IMR-90 (cell line): Measurements from ENCODE around the gene GOT1. TPM values are rescaled to one million over a fixed set of nuclear protein-coding genes. Genes with fewer than 3 reads are reported as not detected.

Experiments used
- ATAC-seq: fragments of 200-7000 bp; cut with Tn5 transposase; 2 replicates; pipeline ENCODE4 v1.9.1; 2020; ENCODE audit warnings: low read depth, mild to moderate bottlenecking, moderate library complexity
- BruUV-seq: library from RNA; stranded (reverse); fragments of 400-500 nt; replicated peaks from 2 replicates; lab custom pipeline; 2021; lab: Mats Ljungman, UMichigan
- CTCF ChIA-PET: fragments of 300-600 bp; formaldehyde crosslinking; extraction: SDS; loops from one replicate; lab custom pipeline; 2021; ENCODE audit warnings: antibody characterized with exemption; lab: Yijun Ruan, JAX
- POLR2A ChIA-PET: fragments of 300-600 bp; sonication (Branson Sonifier 250); formaldehyde crosslinking; loops from one replicate; lab custom pipeline; 2022; ENCODE audit warnings: antibody characterized with exemption; ENCODE audit not compliant: unreplicated experiment; lab: Charles Lee
- DNase-seq: peaks from one replicate; pipeline ENCODE4 v3.0.0; 2013
- H2AFZ ChIP-seq: replicated peaks from 2 replicates; pipeline ENCODE3; 2013; ENCODE audit warnings: low read length, mild to moderate bottlenecking; ENCODE audit not compliant: poor library complexity
- H2AK5ac ChIP-seq: 2 replicates; pipeline ENCODE4 v1.6.1; 2013; ENCODE audit warnings: low read depth, low read length, inconsistent platforms
- H2AK9ac ChIP-seq: replicated peaks from 2 replicates; pipeline ENCODE3; 2013; ENCODE audit warnings: mild to moderate bottlenecking, low read depth, low read length, moderate library complexity; ENCODE audit not compliant: poor library complexity
- H2BK120ac ChIP-seq: 2 replicates; pipeline ENCODE4 v1.6.1; 2013; ENCODE audit warnings: low read depth, low read length, inconsistent platforms
- H2BK15ac ChIP-seq: 3 replicates; pipeline ENCODE4 v1.6.1; 2013; ENCODE audit warnings: low read depth, low read length, inconsistent platforms
- H2BK20ac ChIP-seq: 2 replicates; pipeline ENCODE4 v1.6.1; 2013; ENCODE audit warnings: low read depth, mild to moderate bottlenecking, inconsistent platforms, low read length, moderate library complexity
- H2BK5ac ChIP-seq: 2 replicates; pipeline ENCODE4 v1.6.1; 2013; ENCODE audit warnings: mild to moderate bottlenecking, low read depth, low read length, inconsistent platforms; ENCODE audit not compliant: poor library complexity, severe bottlenecking
- H3K14ac ChIP-seq: replicated peaks from 2 replicates; pipeline ENCODE4 v1.6.1; 2013; ENCODE audit warnings: low read depth, low read length, inconsistent platforms
- H3K18ac ChIP-seq: 2 replicates; pipeline ENCODE4 v1.6.1; 2013; ENCODE audit warnings: low read depth, low read length, control low read depth
- H3K23ac ChIP-seq: 2 replicates; pipeline ENCODE4 v1.6.1; 2013; ENCODE audit warnings: low read depth, low read length, inconsistent platforms
- H3K27ac ChIP-seq: 2 replicates; pipeline ENCODE4 v1.5.1; 2013; ENCODE audit warnings: mild to moderate bottlenecking, control low read depth, low read length; ENCODE audit not compliant: insufficient read depth
- H3K27me3 ChIP-seq: 2 replicates; pipeline ENCODE4 v1.6.1; 2013; ENCODE audit warnings: low read length; ENCODE audit not compliant: control insufficient read depth, insufficient read depth
- H3K36me3 ChIP-seq: 2 replicates; pipeline ENCODE4 v1.6.1; 2013; ENCODE audit warnings: low read length, mixed read lengths; ENCODE audit not compliant: control insufficient read depth, insufficient read depth
- H3K4ac ChIP-seq: 2 replicates; pipeline ENCODE4 v1.6.1; 2013; ENCODE audit warnings: low read depth, low read length, inconsistent platforms
- H3K4me1 ChIP-seq: 2 replicates; pipeline ENCODE4 v1.6.1; 2013; ENCODE audit warnings: low read length, mixed read lengths; ENCODE audit not compliant: control insufficient read depth, insufficient read depth
- H3K4me2 ChIP-seq: 2 replicates; pipeline ENCODE4 v1.6.1; 2013; ENCODE audit warnings: low read depth, mild to moderate bottlenecking, control low read depth, low read length, moderate library complexity
- H3K4me3 ChIP-seq: 2 replicates; pipeline ENCODE4 v1.5.1; 2013; ENCODE audit warnings: low read depth, mild to moderate bottlenecking, control low read depth, low read length, moderate library complexity; ENCODE audit not compliant: insufficient read depth
- H3K56ac ChIP-seq: 2 replicates; pipeline ENCODE4 v1.6.1; 2013; ENCODE audit warnings: low read length, inconsistent platforms; ENCODE audit not compliant: insufficient read depth; ENCODE audit errors: extremely low read depth
- H3K79me1 ChIP-seq, 2 experiments: 2 replicates each; pipeline ENCODE4 v1.6.1; 2013; ENCODE audit warnings: low read length in 2 of 2, inconsistent platforms in 1 of 2, low read depth in 1 of 2
- H3K9ac ChIP-seq: 2 replicates; pipeline ENCODE4 v1.6.1; 2013; ENCODE audit warnings: low read depth, low read length, control low read depth
- H3K9me1 ChIP-seq: 2 replicates; pipeline ENCODE4 v1.6.1; 2013; ENCODE audit warnings: low read length, inconsistent platforms; ENCODE audit not compliant: insufficient read depth
- H3K9me3 ChIP-seq: 2 replicates; pipeline ENCODE4 v1.6.1; 2013; ENCODE audit warnings: low read length; ENCODE audit not compliant: control insufficient read depth, insufficient read depth
- H4K20me1 ChIP-seq: 2 replicates; pipeline ENCODE4 v1.6.1; 2013; ENCODE audit warnings: low read length, inconsistent platforms; ENCODE audit not compliant: insufficient read depth
- H4K5ac ChIP-seq: 2 replicates; pipeline ENCODE4 v1.6.1; 2013; ENCODE audit warnings: mild to moderate bottlenecking, low read depth, low read length, control low read depth
- H4K8ac ChIP-seq, 2 experiments: 2 replicates each; pipeline ENCODE4 v1.6.1; 2013; ENCODE audit warnings: low read depth in 2 of 2, low read length in 2 of 2, control low read depth in 1 of 2, inconsistent platforms in 1 of 2
- H4K91ac ChIP-seq: 2 replicates; pipeline ENCODE4 v1.6.1; 2013; ENCODE audit warnings: low read depth, low read length, inconsistent platforms; ENCODE audit not compliant: insufficient read depth
- BHLHE40 ChIP-seq: fragments of 150-350 bp; IDR thresholded peaks from 2 replicates; pipeline ENCODE4 v1.6.1; 2016; ENCODE audit warnings: mild to moderate bottlenecking, low read depth, low read length
- CEBPB ChIP-seq: IDR thresholded peaks from 2 replicates; pipeline ENCODE4 v1.6.1; 2012; ENCODE audit warnings: low read depth, low read length, improper control_type of control experiment
- POLR2A ChIP-seq: IDR thresholded peaks from 2 replicates; pipeline ENCODE4 v1.6.1; 2012; ENCODE audit warnings: mild to moderate bottlenecking, low read depth, low read length
- SMC3 ChIP-seq: fragments of 150-350 bp; IDR thresholded peaks from 2 replicates; pipeline ENCODE4 v1.6.1; 2016; ENCODE audit warnings: low read depth, mild to moderate bottlenecking, antibody characterized with exemption, low read length, moderate library complexity
- WGBS, 2 experiments: methylation state at CpG; one replicate each; pipeline versions ENCODE4 v1.1.5 to v1.1.7; 2013; ENCODE audit warnings: missing lambda C conversion rate in 2 of 2; ENCODE audit not compliant: insufficient read length in 1 of 2; ENCODE audit errors: extremely low coverage in 2 of 2; 5-methylcytosine and 5-hydroxymethylcytosine counted together
- dilution Hi-C: fragments of 300-500 bp; cut with HindIII; formaldehyde crosslinking; loops from one replicate; pipeline ENCODE4 v1.14.3; 2018; ENCODE audit warnings: low sequenced_read_pairs; ENCODE audit not compliant: unreplicated experiment
- in situ Hi-C: fragments of 300-500 bp; cut with MboI; formaldehyde crosslinking; loops from 3 replicates; pipeline ENCODE4 v1.14.3; 2019; ENCODE audit warnings: low sequenced_read_pairs, inconsistent platforms, mixed read lengths
- intact Hi-C: fragments of 100-400 bp; cut with micrococcal nuclease; formaldehyde crosslinking; loops from 2 replicates; pipeline ENCODE4 v1.10.0; 2022
- polyA plus RNA-seq, 3 experiments: library from polyadenylated mRNA; depleted of rRNA; stranded (reverse); fragments of >200 nt; gene quantifications; 2 replicates each; pipeline ENCODE4 v1.2.3, GENCODE V29; 2012; ENCODE audit warnings: low replicate concordance in 1 of 3
- total RNA-seq: library from RNA; depleted of rRNA; stranded (reverse); fragments of >200 nt; gene quantifications from 2 replicates; pipeline ENCODE4 v1.2.3, GENCODE V29; 2012

Gene GOT1
- total and polyA plus RNA-seq, 2 of the 4 experiments (the other 2 are of a cell fraction), result 29.4 to 46.1 TPM

- DNase-seq, result no peak
Observed at GRCh38 chr10:99365311-99365710, 65.1 kb downstream of the GOT1 start.

More at GRCh38 chr10:99365311-99365710, 65.1 kb downstream of the GOT1 start:
- POLR2A ChIA-PET, result no interaction called here
- CTCF ChIA-PET, result no interaction called here
- H3K27me3 ChIP-seq, result no peaks in the 10 kb centered on the region
- no peaks in the 10 kb centered on the region for H4K20me1 ChIP-seq
- no peak overlapping the region for H3K4me2 ChIP-seq
- TF ChIP-seq BHLHE40 (no peak), CEBPB (no peak), SMC3 (no peak), POLR2A (no peak)
- peaks cover 6% of the 10 kb centered on the region; the same call in 1 of the 2 replicates for H3K4me1 ChIP-seq
- no peak overlapping the region for H3K18ac ChIP-seq
- no peak overlapping the region for H3K14ac ChIP-seq
- no peaks in the 10 kb centered on the region for H3K36me3 ChIP-seq
- no peak overlapping the region for H3K9ac ChIP-seq
- H2AFZ ChIP-seq, result no peak overlapping the region
- no peak overlapping the region for H4K5ac ChIP-seq
- H2BK15ac ChIP-seq, result no peak overlapping the region
- H2BK20ac ChIP-seq, result no peak overlapping the region
- no peak overlapping the region for H4K8ac ChIP-seq
- H2BK5ac ChIP-seq, result no peak overlapping the region
- H3K4me3 ChIP-seq, result no peak overlapping the region
- no peak overlapping the region for H2BK120ac ChIP-seq
- H3K79me1 ChIP-seq, result no peaks in the 10 kb centered on the region
- H3K9me3 ChIP-seq, result no peaks in the 10 kb centered on the region
- dilution Hi-C loops, result no loop called here
- BruUV-seq, result no TSS peak
- in situ Hi-C loops, result no loop called here
- no peak overlapping the region for H2AK5ac ChIP-seq
- no peak overlapping the region for H3K56ac ChIP-seq
- ATAC-seq, result no peak
- H3K4ac ChIP-seq, result peak overlapping the region; percentile 19; the same call in 1 of the 2 replicates
- no peak overlapping the region for H3K23ac ChIP-seq
- H3K9me1 ChIP-seq, result 0 out of 2 replicates have a peak, but pooled peaks cover 8% of the 10 kb centered on the region
- no CpG with 5 or more reads among the region's 1 CpG for WGBS, 2 experiments
- no peak overlapping the region for H2AK9ac ChIP-seq
- H3K27ac ChIP-seq, result no peak overlapping the region
- no peak overlapping the region for H4K91ac ChIP-seq
- intact Hi-C loops, result no loop called here
